Stomach (tissue), 4 donors: ENCODE data around the gene MYOZ2.

Experiments used
- CTCF ChIP-seq, 7 experiments: fragments of 450-650 bp in 4 of 7; fragments of 200-600 bp in 3 of 7; sonication (generic) in 3 of 7; IDR thresholded peaks; one replicate each; pipeline ENCODE4 v1.5.1; 2016 to 2019; ENCODE audit warnings: antibody characterized with exemption in 7 of 7, control low read depth in 2 of 7, mild to moderate bottlenecking in 1 of 7
- EP300 ChIP-seq: sonication (generic); formaldehyde crosslinking; IDR thresholded peaks from one replicate; pipeline ENCODE4 v1.6.1; 2017; ENCODE audit warnings: antibody characterized with exemption
- POLR2A ChIP-seq, 4 donors: fragments of 450-650 bp; IDR thresholded peaks; one replicate each; pipeline ENCODE4 v1.6.1; 2016; ENCODE audit warnings: antibody characterized with exemption in 4 of 4, control low read depth in 2 of 4, mild to moderate bottlenecking in 1 of 4, moderate library complexity in 1 of 4
- POLR2AphosphoS5 ChIP-seq, 3 donors: sonication (generic); formaldehyde crosslinking; IDR thresholded peaks; one replicate each; pipeline ENCODE4 v1.6.1; 2016; ENCODE audit warnings: antibody characterized with exemption in 3 of 3

GRCh38 chr4:119130365-119131065 is 5.1 kb upstream of the MYOZ2 start:
- TF ChIP-seq CTCF (IDR thresholded peaks at IDR 0.05) (no peak), POLR2A (IDR thresholded peaks at IDR 0.05) (no peak), EP300 (no peak), POLR2AphosphoS5 (IDR thresholded peaks at IDR 0.05) (no peak)
